Osteocyte (in vitro differentiated cells): Measurements from ENCODE around the gene GUSB. TPM values are rescaled to one million over a fixed set of nuclear protein-coding genes. Genes with fewer than 3 reads are reported as not detected.
"Not testable (repeated sequence)": the region's sequence is repeated elsewhere in the genome, so short reads cannot be mapped to it uniquely, and the experiment has no call there.

ENCODE experiments used
- DNase-seq: peaks from one replicate; pipeline ENCODE4 v3.0.0; 2021; ENCODE audit warnings: mixed read lengths; ENCODE audit not compliant: unreplicated experiment; ENCODE audit errors: extremely low spot score
- H3K27ac Mint-ChIP-seq: one replicate; pipeline ENCODE4 v1.8.0; 2021; ENCODE audit warnings: mild to moderate bottlenecking, mixed read lengths; ENCODE audit not compliant: unreplicated experiment
- H3K27me3 Mint-ChIP-seq: one replicate; pipeline ENCODE4 v1.8.0; 2021; ENCODE audit warnings: mixed read lengths; ENCODE audit not compliant: unreplicated experiment
- H3K36me3 Mint-ChIP-seq: one replicate; pipeline ENCODE4 v1.8.0; 2021; ENCODE audit warnings: mixed read lengths; ENCODE audit not compliant: unreplicated experiment
- H3K4me1 Mint-ChIP-seq: one replicate; pipeline ENCODE4 v1.8.0; 2021; ENCODE audit warnings: mixed read lengths; ENCODE audit not compliant: unreplicated experiment
- H3K4me3 Mint-ChIP-seq: one replicate; pipeline ENCODE4 v1.8.0; 2021; ENCODE audit warnings: mild to moderate bottlenecking, moderate library complexity, mixed read lengths; ENCODE audit not compliant: unreplicated experiment
- H3K9me3 Mint-ChIP-seq: one replicate; pipeline ENCODE4 v1.8.0; 2021; ENCODE audit warnings: mixed read lengths; ENCODE audit not compliant: unreplicated experiment
- CTCF ChIP-seq: fragments of 200-600 bp; sonication (generic); IDR thresholded peaks from 2 replicates; pipeline ENCODE4 v1.5.0; 2021; ENCODE audit warnings: antibody characterized with exemption, mild to moderate bottlenecking, moderate library complexity
- total RNA-seq: library from RNA; stranded (reverse); gene quantifications from 2 replicates; pipeline ENCODE4 v1.2.1, GENCODE V29; 2021

The GUSB gene
- total RNA-seq, 1 donor from 2014 or later, result 48.2 TPM

- Mint-ChIP-seq H3K4me3 (no peak overlapping the region), H3K27ac (no peak overlapping the region), H3K36me3 (peaks cover 17% of the 10 kb centered on the region), H3K4me1 (peaks cover 2% of the 10 kb centered on the region), H3K9me3 (no peaks in the 10 kb centered on the region), H3K27me3 (no peaks in the 10 kb centered on the region)
- TF ChIP-seq CTCF, result no peak
- no peak for DNase-seq
Observed at GRCh38 chr7:65951837-65952578, 30.0 kb downstream of the GUSB start.

GRCh38 chr7:65946904-65947303 is 35.1 kb downstream of the GUSB start:
- Mint-ChIP-seq H3K9me3 (no peaks in the 10 kb centered on the region), H3K4me3 (no peak overlapping the region), H3K4me1 (peaks cover 16% of the 10 kb centered on the region), H3K27me3 (no peaks in the 10 kb centered on the region), H3K27ac (peak overlapping the region; percentile 79), H3K36me3 (peaks cover 2% of the 10 kb centered on the region)
- TF ChIP-seq CTCF, result no peak
- DNase-seq, result no peak

- not testable (repeated sequence) for H3K27me3 Mint-ChIP-seq, H3K4me3 Mint-ChIP-seq, DNase-seq, H3K36me3 Mint-ChIP-seq, H3K27ac Mint-ChIP-seq, H3K9me3 Mint-ChIP-seq
- H3K4me1 Mint-ChIP-seq, result peaks cover 16% of the 10 kb centered on the region
Observed at GRCh38 chr7:65945787-65946186, 36.2 kb downstream of the GUSB start.

GRCh38 chr7:65938336-65938895 is 43.6 kb downstream of the GUSB start:
- no peak for DNase-seq
- H3K36me3 Mint-ChIP-seq, result peaks cover 8% of the 10 kb centered on the region
- no peak for TF ChIP-seq CTCF
- H3K27me3 Mint-ChIP-seq, result no peaks in the 10 kb centered on the region
- no peak overlapping the region for H3K4me3 Mint-ChIP-seq
- H3K9me3 Mint-ChIP-seq, result peaks cover 11% of the 10 kb centered on the region
- H3K27ac Mint-ChIP-seq, result no peak overlapping the region
- peaks cover 1% of the 10 kb centered on the region for H3K4me1 Mint-ChIP-seq

GRCh38 chr7:65937296-65937695 is 44.7 kb downstream of the GUSB start:
- Mint-ChIP-seq H3K4me3 (no peak overlapping the region), H3K36me3 (peaks cover 8% of the 10 kb centered on the region), H3K9me3 (peaks cover 11% of the 10 kb centered on the region), H3K27ac (no peak overlapping the region), H3K4me1 (peaks cover 1% of the 10 kb centered on the region), H3K27me3 (no peaks in the 10 kb centered on the region)
- no peak for DNase-seq
- no peak for TF ChIP-seq CTCF
